Karpas-422 (cell line): ENCODE results near the gene ZNF814. TPM values are rescaled to one million over a fixed set of nuclear protein-coding genes. Genes with fewer than 3 reads are reported as not detected.
"Not testable (repeated sequence)": the region's sequence is repeated elsewhere in the genome, so short reads cannot be mapped to it uniquely, and the experiment has no call there.

ENCODE experiments used
- DNase-seq: peaks from one replicate; pipeline ENCODE4 v3.0.0-alpha.2; 2015
- H2AFZ ChIP-seq: fragments of 200-600 bp; sonication (generic); 2 replicates; pipeline ENCODE4 v1.6.1; 2014; ENCODE audit warnings: antibody characterized with exemption, low read length, mixed read lengths
- H3K27ac ChIP-seq: fragments of 200-600 bp; sonication (generic); 2 replicates; pipeline ENCODE4 v1.5.1; 2014; ENCODE audit warnings: mild to moderate bottlenecking, low read length, moderate library complexity
- H3K27me3 ChIP-seq: fragments of 200-600 bp; sonication (generic); 2 replicates; pipeline ENCODE4 v1.6.1; 2014; ENCODE audit warnings: low read length, mixed read lengths
- H3K36me3 ChIP-seq: fragments of 200-600 bp; sonication (generic); 2 replicates; pipeline ENCODE4 v1.6.1; 2014; ENCODE audit warnings: low read length, mixed read lengths; ENCODE audit not compliant: insufficient read depth
- H3K4me1 ChIP-seq: fragments of 200-600 bp; sonication (generic); 2 replicates; pipeline ENCODE4 v1.6.1; 2014; ENCODE audit warnings: mild to moderate bottlenecking, low read length, mixed read lengths
- H3K4me2 ChIP-seq: fragments of 200-600 bp; sonication (generic); 2 replicates; pipeline ENCODE4 v1.6.1; 2014; ENCODE audit warnings: low read length, low read depth, mild to moderate bottlenecking; ENCODE audit not compliant: poor library complexity, severe bottlenecking
- H3K4me3 ChIP-seq: fragments of 200-600 bp; sonication (generic); 2 replicates; pipeline ENCODE4 v1.5.1; 2014; ENCODE audit warnings: mild to moderate bottlenecking, antibody characterized with exemption, low read length, mixed read lengths
- H3K79me2 ChIP-seq: fragments of 200-600 bp; sonication (generic); 2 replicates; pipeline ENCODE4 v1.6.1; 2014; ENCODE audit warnings: mild to moderate bottlenecking, low read length, mixed read lengths
- H3K9ac ChIP-seq: fragments of 200-600 bp; sonication (generic); 2 replicates; pipeline ENCODE4 v1.6.0; 2014; ENCODE audit warnings: low read length
- H3K9me2 ChIP-seq: fragments of 200-600 bp; sonication (generic), shearing (Covaris generic); replicated peaks from 2 replicates; pipeline ENCODE4 v1.6.0; 2014; ENCODE audit warnings: mild to moderate bottlenecking, low read length, moderate library complexity; ENCODE audit not compliant: insufficient read depth
- H3K9me3 ChIP-seq: fragments of 300-700, 200-600 bp; sonication (generic); 2 replicates; pipeline ENCODE4 v1.6.1; 2014; ENCODE audit warnings: low read length, mixed read lengths
- H4K20me1 ChIP-seq: fragments of 200-600 bp; sonication (generic); 2 replicates; pipeline ENCODE4 v1.6.1; 2014; ENCODE audit warnings: mild to moderate bottlenecking, antibody characterized with exemption, low read length, low read depth; ENCODE audit not compliant: insufficient read depth
- total RNA-seq: library from RNA; depleted of rRNA; stranded (reverse); fragments of >200 nt; shearing (Covaris generic); gene quantifications from 2 replicates; pipeline ENCODE4 v1.2.3, GENCODE V29; 2014; ENCODE audit warnings: low replicate concordance

The ZNF814 gene
- total RNA-seq, 1 experiment from 2014 or later: 24.2 TPM

DNA sequence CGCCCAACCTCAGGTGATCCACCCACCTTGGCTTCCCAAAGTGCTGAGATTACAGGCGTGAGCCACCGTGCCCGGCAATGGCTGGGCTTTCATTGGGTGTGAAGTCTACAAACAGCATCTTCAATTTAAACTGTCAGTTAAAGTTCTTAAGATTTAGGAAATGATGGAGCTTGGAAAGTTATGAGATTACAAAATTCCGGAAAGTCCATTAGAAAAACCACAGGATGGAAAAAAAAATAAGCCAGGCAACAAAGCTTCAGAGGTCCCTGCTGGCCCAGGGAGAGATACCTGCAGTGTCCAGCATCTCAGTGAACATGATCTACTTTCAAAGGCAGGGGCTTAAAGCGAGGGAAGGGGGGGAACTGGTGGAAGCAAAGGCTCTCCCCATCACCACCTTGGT is 63.3 kb downstream of the ZNF814 start:
- Histone ChIP-seq H3K27me3 (no peaks in the 10 kb centered on the region), H4K20me1 (peaks cover 9% of the 10 kb centered on the region), H3K4me3 (no peak overlapping the region), H3K9me2 (no peaks in the 10 kb centered on the region), H3K36me3 (peaks cover 77% of the 10 kb centered on the region), H3K9me3 (no peaks in the 10 kb centered on the region), H3K4me1 (peaks cover 36% of the 10 kb centered on the region), H3K9ac (no peak overlapping the region), H2AFZ (no peak overlapping the region), H3K79me2 (peaks cover 97% of the 10 kb centered on the region), H3K4me2 (no peak overlapping the region), H3K27ac (no peak overlapping the region)
- DNase-seq: no peak

DNA sequence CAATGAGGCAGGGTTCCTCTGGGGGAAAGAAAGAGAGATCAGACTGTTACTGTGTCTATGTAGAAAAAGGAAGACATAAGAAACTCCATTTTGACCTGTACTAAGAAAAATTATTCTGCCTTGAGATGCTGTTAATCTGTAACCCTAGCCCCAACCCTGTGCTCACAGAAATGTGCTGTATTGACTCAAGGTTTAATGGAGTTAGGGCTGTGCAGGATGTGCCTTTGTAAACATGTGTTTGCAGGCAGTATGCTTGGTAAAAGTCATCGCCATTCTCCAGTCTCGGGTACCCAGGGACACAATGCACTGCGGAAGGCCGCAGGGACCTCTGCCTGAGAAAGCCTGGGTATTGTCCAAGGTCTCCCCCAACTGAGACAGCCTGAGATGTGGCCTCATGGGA is 65.2 kb downstream of the ZNF814 start:
- Histone ChIP-seq H3K4me1 (peaks cover 42% of the 10 kb centered on the region), H3K36me3 (peaks cover 65% of the 10 kb centered on the region), H3K27ac (peak overlapping the region; percentile 45; the same call in 1 of the 2 replicates), H3K79me2 (peaks cover 96% of the 10 kb centered on the region)
- H4K20me1 ChIP-seq, H3K9ac ChIP-seq, H3K4me2 ChIP-seq, H3K4me3 ChIP-seq, H3K9me3 ChIP-seq, H2AFZ ChIP-seq, H3K27me3 ChIP-seq, H3K9me2 ChIP-seq, DNase-seq: not testable (repeated sequence)

DNA sequence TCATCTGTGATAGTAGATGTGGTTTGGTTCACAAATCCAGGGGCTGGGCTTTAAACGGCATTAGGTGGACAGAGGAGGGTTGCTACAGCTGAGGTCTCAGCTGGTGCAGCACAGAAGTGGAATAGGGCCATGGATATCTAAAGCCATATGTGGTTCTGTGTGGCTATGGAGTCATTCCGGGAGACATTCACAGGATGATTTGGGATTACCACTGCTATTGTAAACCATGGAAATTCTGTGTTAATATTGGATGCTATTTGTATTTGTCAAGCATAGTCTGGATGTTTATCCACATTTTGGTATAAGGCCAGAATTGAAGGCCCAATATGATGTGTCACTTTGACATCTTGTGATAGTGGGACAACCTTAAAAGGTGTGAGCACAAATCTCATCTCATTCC is 65.7 kb downstream of the ZNF814 start:
- H2AFZ ChIP-seq, H3K4me2 ChIP-seq, H3K27me3 ChIP-seq, DNase-seq, H3K9ac ChIP-seq, H4K20me1 ChIP-seq, H3K9me2 ChIP-seq, H3K9me3 ChIP-seq, H3K4me3 ChIP-seq: not testable (repeated sequence)
- Histone ChIP-seq H3K4me1 (peaks cover 47% of the 10 kb centered on the region), H3K27ac (peak overlapping the region; percentile 45; the same call in 1 of the 2 replicates), H3K36me3 (peaks cover 65% of the 10 kb centered on the region), H3K79me2 (peaks cover 96% of the 10 kb centered on the region)

DNA sequence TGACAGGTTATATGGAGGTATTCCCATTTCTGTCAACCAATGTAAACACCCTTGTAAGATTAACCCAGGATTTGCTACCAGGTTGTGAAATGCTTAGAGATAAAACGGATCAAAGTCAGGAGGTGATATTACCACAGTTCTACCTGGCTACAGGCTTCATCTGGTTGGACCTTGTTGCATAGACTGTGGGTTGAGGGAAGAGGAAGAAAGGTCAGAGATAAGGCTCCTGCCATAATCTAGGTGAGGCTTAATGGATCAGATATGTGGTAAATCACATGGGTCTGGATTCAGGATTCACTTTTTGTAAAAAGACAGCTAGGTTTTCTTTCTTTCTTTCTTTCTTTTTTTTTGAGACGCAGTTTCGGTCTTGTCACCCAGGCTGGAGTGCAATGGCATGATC is 67.3 kb downstream of the ZNF814 start:
- H3K9me2 ChIP-seq, H3K9me3 ChIP-seq, H3K9ac ChIP-seq, H4K20me1 ChIP-seq, H2AFZ ChIP-seq, H3K4me2 ChIP-seq, H3K27ac ChIP-seq, H3K27me3 ChIP-seq, H3K4me3 ChIP-seq, DNase-seq: not testable (repeated sequence)
- peaks cover 58% of the 10 kb centered on the region for H3K36me3 ChIP-seq
- H3K4me1 ChIP-seq: peaks cover 48% of the 10 kb centered on the region
- peaks cover 84% of the 10 kb centered on the region for H3K79me2 ChIP-seq

DNA sequence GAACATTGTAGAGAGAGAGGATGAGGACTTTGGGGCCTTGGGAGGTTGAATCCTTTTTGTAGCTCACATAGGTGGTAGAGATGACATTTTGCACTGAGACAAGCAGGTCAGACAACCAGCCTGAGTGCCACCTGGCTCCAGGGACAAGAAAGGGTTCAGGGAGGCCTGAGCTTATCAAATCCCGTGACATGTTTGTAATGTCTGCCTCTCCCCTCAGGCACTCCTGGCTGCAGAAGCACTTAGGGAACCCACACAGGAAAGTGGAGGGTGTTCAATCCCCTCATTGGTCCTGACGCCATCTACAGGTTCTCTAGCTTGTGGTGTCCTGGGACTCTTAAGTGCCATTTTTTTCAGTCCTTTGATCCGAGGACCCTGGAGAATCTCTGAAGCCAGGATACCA is 67.7 kb downstream of the ZNF814 start:
- not testable (repeated sequence) for H3K9me3 ChIP-seq, H2AFZ ChIP-seq, DNase-seq, H3K9me2 ChIP-seq, H4K20me1 ChIP-seq, H3K27ac ChIP-seq, H3K27me3 ChIP-seq
- Histone ChIP-seq H3K9ac (peak overlapping the region; percentile 92), H3K4me2 (peak overlapping the region; percentile 70), H3K79me2 (peaks cover 80% of the 10 kb centered on the region), H3K4me3 (peak overlapping the region; percentile 75; the same call in 1 of the 2 replicates), H3K36me3 (peaks cover 54% of the 10 kb centered on the region), H3K4me1 (peaks cover 48% of the 10 kb centered on the region)

DNA sequence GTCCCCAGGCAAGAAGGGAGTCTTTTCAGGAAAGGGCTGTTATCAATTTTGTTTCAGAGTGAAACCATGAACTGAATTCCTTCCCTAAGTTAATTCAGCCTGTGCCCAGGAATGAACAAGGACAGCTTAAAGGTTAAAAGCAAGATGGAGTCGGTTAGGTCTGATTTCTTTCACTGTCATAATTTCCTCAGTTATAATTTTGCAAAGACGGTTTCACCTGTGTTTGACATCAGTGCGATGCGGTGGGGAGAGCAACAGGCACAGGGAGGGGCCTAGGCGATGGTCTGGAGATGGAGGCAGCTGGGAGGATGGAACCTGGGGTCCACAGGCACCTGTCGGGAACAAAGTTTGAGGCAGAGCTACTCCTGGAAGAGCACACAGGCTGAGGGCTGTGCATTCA is 68.2 kb downstream of the ZNF814 start:
- Histone ChIP-seq H3K4me1 (peaks cover 48% of the 10 kb centered on the region), H3K36me3 (peaks cover 49% of the 10 kb centered on the region), H3K4me2 (peak overlapping the region; percentile 70), H3K79me2 (peaks cover 75% of the 10 kb centered on the region), H3K9me3 (no peaks in the 10 kb centered on the region), H4K20me1 (no peaks in the 10 kb centered on the region), H2AFZ (no peak overlapping the region), H3K9me2 (no peaks in the 10 kb centered on the region), H3K27me3 (no peaks in the 10 kb centered on the region), H3K4me3 (peak overlapping the region; percentile 75), H3K27ac (peak overlapping the region; percentile 46; the same call in 1 of the 2 replicates), H3K9ac (peak overlapping the region; percentile 92)
- DNase-seq: no peak

DNA sequence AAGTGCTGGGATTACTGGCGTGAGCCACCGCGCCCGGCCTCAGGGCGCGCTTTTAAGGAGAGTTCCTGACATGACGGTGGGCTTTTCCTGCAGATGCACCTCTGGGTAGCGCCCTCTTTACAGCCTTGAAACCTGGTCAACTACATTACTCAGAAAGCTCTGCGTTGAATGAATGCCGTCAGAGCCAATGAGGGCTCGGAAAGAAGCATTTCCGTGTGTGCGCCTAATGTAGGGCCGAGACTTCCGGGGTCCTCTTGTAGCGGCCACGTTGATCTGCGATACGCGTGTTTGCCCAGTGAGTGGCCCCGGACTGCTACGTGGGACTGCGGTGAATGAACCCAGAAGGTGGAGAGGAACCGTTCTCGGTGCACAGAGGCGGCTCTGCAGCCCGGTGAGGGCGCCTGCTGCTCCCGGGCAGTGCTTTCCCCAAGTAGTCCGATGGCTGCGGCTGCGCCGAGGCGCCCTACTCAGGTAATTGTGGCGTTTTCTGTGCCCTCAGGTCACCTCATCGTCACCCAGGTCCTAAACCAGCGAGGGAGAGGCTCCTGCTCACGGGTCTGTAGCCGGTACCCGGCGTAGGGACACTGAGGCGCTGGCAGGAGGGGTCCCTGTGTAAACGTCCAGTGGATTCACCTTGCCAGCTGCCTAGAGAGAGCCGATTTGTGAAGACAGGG is 69.2 kb downstream of the ZNF814 start:
- Histone ChIP-seq H3K27ac (peak overlapping the region; percentile 46; the same call in 1 of the 2 replicates), H3K27me3 (no peaks in the 10 kb centered on the region), H3K4me1 (peaks cover 49% of the 10 kb centered on the region), H3K9ac (peak overlapping the region; percentile 92), H2AFZ (no peak overlapping the region; the same call in 1 of the 2 replicates), H3K9me3 (no peaks in the 10 kb centered on the region), H3K36me3 (peaks cover 39% of the 10 kb centered on the region), H3K4me2 (peak overlapping the region; percentile 70), H3K4me3 (peak overlapping the region; percentile 75), H3K9me2 (no peaks in the 10 kb centered on the region), H3K79me2 (peaks cover 66% of the 10 kb centered on the region), H4K20me1 (no peaks in the 10 kb centered on the region)
- peak; percentile 98 for DNase-seq

DNA sequence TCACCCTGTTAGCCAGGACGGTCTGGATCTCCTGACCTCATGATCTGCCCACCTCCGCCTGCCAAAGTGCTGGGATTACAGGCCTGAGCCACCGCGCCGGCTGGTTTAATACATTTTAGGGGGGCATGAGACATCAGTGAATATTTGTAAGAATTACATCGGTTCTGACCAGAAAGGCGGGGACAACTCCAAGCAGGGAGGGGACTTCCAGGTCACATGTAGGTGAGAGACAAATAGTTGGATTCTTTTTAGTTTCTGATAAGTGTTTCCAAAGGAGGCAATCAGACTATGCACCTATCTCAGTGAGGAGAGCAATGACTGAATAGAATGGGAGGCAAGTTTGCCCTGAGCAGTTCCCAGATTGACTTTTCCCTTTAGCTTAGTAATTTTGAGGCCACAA is 70.5 kb downstream of the ZNF814 start:
- Histone ChIP-seq H3K4me1 (peaks cover 43% of the 10 kb centered on the region), H2AFZ (no peak overlapping the region), H4K20me1 (no peaks in the 10 kb centered on the region), H3K27me3 (no peaks in the 10 kb centered on the region), H3K4me3 (peak overlapping the region; percentile 75), H3K9me3 (no peaks in the 10 kb centered on the region), H3K4me2 (peak overlapping the region; percentile 70), H3K79me2 (peaks cover 66% of the 10 kb centered on the region), H3K36me3 (peaks cover 27% of the 10 kb centered on the region), H3K27ac (no peak overlapping the region), H3K9me2 (no peaks in the 10 kb centered on the region), H3K9ac (peak overlapping the region; percentile 92)
- DNase-seq: no peak
